GM19240 (cell line): ENCODE measurements around the gene PILRA.
"Not testable (repeated sequence)": the region's sequence is repeated elsewhere in the genome, so short reads cannot be mapped to it uniquely, and the experiment has no call there.

Experiments
- DNase-seq: peaks from one replicate; pipeline ENCODE4 v3.0.0; 2011; ENCODE audit warnings: low spot score; ENCODE audit not compliant: insufficient read length

Gene PILRA

DNA sequence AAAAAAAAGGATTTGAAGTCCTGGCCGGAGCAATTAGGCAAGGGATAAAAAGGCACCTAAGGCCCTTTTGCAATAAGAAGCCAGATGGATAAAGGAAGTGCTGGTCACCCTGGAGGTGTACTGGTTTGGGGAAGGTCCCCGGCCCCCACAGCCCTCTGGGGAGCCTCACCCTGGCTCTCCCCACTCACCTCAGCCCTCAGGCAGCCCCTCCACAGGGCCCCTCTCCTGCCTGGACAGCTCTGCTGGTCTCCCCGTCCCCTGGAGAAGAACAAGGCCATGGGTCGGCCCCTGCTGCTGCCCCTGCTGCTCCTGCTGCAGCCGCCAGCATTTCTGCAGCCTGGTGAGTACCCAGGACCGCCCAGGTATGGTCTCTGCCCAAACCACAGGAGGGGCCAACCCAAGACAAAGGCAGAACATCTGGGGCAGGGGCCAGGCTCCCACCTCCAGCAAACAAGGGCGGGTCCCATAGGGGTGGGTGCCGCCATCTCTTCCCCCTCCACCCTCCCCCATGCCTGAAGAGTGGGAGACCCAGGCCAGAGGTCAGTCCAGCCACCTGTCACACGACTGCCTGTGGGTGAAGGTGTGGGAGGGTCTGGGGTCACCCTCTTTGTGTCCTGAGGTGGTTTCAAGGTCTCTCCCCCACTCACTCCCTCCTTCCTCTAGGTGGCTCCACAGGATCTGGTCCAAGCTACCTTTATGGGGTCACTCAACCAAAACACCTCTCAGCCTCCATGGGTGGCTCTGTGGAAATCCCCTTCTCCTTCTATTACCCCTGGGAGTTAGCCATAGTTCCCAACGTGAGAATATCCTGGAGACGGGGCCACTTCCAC is 15.0 kb upstream of the PILRA start, which contains the start of gene PILRB:
Gene PILRB (plus strand): TSS at position 91 of the 830 bp plus-strand sequence. CDS start 186 bp downstream, at position 277.
- DNase-seq: no peak

DNA sequence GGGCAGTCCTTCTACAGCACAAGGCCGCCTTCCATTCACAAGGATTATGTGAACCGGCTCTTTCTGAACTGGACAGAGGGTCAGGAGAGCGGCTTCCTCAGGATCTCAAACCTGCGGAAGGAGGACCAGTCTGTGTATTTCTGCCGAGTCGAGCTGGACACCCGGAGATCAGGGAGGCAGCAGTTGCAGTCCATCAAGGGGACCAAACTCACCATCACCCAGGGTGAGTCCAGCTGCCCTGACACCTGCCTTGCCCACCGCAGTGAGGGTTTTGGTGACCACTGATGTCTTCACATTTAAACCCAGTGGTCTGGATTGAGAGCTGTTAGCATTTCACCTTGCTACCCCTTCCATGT is 14.5 kb upstream of the PILRA start:
- no peak for DNase-seq

DNA sequence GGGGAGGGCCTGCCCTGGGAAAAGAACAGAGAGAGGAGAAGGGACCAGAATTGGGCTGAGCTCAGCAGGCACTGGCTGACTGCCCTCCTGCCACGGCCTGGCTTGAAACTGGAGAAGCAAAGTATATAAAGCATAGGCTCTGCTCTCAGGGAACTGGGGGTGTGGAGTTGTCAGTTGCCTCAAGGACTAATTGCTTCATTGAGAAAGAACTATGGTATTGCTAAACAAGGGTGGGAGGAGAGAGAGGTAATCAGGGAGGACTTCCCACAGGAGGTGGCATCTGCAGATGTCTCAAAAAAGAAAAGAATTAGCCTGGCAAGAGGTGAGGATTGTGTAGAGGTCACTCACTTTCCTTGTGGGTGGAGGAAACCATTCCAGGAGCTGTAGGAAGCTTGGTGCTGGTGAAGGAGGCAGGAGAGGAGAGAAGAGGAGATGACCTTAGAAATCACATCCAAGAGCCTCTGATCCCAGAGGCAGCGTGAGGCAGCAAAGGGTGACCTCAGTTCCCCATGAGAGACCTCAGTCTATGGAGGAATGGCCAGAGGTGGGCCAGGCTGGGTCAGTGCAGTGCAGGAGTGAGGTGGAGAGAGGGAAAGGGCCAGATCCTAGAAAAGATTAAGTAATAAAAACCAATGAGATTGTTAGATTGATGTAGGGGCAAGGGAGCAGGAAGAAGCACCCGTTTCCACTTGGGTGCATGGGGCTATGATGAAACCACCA is 13.0 kb upstream of the PILRA start:
- no peak for DNase-seq

DNA sequence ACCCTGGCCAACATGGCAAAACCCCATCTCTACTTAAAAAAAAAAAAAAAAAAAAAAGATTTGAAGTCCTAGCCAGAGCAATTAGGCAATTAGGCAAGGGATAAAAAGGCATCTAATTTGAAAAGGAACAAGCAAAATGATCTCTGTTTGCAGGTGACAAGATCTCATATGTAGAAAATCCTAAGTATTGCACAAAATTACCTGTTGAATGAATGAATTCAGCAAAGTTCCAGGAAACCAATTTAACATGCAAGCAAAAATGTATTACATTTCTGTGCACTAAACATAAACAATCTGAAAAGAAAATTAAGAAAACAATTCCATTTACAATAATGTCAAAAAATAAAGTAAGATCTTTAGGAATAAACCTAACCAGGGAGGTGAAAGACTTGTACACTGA is 10.2 kb upstream of the PILRA start:
- DNase-seq: no peak

DNA sequence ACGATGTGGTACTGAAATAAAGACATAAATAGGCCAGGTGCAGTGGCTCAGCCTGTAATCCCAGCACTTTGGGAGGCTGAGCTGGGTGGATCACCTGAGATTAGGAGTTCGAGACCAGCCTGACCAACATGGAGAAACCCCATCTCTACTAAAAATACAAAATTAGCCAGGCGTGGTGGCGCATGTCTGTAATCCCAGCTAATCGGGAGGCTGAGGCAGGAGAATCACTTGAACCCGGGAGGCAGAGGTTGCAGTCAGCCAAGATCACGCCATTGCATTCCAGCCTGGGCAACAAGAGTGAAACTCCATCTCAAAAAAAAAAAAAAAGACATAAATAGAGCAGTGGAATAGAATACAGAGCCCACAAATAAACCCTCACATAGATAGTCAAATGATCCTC is 9.5 kb upstream of the PILRA start:
- DNase-seq: not testable (repeated sequence)

DNA sequence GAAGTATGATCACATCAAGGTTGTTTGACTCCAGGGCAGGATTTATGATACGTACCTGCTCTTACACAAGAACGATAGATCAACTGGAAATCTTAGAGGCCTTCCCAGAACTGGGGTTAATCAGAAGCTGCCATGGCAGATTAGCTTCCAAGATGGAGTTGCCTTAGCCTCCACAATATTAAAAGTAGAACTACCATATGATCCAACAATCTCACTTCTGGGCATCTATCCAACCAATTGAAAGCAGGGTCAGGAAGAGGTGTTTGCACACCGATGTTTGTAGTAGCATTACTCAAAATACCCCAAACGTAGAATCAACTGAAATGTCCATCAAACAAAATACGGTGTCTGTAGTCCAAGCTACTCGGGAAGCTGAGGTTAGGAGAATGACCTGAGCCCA is 8.8 kb upstream of the PILRA start:
- DNase-seq: no peak

- not testable (repeated sequence) for DNase-seq
These were observed 7.3 kb upstream of the PILRA start for GRCh38 chr7:100365998-100366367.

DNA sequence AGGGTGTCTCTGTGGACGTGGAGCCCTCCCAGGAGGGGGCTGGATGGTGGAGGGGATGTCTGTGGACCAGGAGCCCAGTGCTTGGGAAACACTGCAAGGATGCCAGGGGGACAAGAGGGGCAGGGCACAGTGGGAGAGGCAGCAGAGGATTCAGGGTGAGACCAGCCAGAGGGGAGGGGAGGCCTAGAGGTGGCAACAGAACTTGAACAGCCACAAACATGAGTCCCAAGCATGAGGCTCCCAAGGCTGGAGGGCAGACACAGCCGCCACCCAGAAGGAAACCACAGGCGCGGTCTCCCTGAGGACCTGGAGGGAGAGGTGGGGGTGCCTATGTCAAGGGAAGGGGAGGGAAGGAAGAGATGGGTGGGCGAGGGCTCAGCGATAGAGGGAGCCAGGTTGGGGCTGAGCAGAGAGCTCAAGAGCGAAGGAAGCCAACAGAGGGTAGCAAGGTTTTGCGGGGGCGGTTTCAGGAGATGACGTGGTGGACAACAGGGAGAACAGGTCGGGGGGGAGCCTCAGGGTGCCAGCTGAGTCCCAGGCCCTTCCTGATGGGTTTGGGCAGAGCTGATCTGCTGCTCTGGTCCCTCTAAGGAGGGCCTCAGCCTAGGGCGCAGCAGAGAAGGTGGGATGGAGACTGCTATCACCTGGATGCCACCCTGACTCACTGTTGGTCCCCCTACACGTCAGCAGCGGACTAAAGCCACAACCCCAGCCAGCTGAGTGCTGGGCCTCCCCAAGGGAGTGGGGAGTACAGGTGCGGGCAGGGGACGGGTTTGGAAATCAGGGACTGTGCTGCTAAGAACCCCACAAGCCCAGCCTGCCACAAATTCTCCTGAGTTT is 6.7 kb upstream of the PILRA start:
- DNase-seq: no peak

GRCh38 chr7:100367251-100367620 is 6.1 kb upstream of the PILRA start:
- DNase-seq: no peak

DNA sequence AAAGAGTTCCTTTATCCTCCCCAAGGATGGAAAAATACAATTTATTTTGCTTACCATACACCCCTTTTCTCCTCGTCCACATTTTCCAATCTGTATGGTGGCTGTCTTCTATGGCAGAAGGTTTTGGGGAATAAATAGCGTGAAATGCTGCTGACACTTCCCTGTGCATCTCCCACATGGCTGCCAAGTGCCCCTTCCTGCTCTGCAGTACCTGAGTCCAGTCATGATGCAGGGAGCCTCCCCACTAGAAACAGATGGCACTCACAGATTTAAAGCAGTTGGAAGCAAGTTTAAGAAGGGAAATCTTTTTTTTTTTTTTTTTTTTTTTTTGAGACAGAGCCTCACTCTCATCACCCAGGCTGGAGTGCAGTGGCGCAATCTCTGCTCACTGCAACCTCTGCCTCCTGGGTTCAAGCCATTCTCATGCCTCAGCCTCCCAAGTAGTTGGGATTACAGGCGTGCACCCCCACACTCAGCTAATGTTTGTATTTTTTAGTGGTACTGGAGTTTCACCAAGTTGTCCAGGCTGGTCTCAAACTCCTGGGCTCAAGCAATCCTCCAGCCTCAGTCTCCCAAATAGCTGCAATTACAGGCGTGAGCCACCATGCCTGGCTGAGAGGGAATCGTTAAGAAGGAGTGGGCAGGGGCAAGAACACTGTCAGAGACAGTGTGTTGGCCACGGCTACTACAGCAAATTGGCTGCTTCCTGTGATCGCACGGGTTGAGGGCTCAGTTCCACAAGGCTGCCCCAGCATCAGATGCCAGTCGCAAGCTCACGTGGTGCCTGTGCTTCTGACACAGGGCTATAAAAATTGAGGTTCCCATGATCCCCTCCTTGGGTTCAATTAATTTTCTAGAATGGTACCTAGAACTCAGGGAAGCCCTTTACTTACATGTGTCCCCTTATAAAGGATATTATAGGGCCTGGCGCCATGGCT is 5.3 kb upstream of the PILRA start:
- no peak for DNase-seq

GRCh38 chr7:100369105-100369504 is 4.2 kb upstream of the PILRA start:
- DNase-seq: peak; percentile 48

DNA sequence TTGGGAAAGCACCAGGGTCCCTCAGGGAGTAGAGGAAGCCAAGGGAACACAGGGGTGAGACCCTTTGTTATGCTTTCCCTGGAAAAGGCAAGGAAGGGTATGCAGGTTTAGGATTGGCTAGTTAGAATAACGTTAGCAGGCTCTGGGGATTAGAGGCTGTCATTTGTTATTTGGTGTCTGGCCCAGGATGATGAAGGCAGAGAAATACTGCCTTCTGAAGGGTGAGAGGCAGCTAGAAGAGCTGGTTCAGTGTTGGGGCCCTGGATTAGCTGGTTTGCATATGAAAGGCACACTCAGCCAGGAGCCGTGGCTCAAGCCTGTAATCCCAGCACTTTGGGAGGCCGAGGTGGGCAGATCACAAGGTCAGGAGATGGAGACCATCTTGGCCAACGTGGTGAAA is 3.0 kb upstream of the PILRA start:
- no peak for DNase-seq

- DNase-seq: no peak
These were observed 2.5 kb upstream of the PILRA start for GRCh38 chr7:100370746-100371145.

DNA sequence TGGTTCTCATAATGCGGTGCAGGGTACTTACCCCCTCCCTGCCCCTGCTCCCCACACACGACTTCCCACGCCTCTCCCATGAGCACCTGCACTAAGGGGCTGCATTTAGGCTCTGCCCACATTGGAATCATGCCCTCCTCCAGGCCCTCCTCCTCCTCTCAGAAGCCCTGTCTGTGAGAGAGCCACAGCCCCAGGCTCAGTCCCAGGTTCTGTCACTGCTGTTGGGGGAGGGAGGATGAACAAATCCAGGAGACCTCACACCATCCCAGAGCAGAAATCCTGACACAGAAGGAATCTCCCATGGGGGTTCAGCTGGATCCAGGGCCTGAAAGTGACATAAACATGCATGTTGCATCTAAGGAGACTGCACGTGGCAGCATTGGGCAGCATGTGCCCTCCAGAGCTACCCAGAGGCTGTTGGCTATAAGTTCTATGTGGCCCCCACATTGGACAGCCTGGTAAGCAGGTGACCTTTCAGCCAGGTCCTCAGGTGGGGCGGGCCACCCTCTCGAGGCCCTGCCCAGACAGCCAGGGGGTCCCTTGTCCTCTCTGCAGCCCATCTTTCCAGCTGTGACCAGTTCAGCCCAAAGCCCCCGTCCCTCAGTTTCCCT is 1.6 kb upstream of the PILRA start:
- no peak for DNase-seq

- no peak for DNase-seq
These were observed 1.0 kb upstream of the PILRA start for GRCh38 chr7:100372256-100372655.

DNA sequence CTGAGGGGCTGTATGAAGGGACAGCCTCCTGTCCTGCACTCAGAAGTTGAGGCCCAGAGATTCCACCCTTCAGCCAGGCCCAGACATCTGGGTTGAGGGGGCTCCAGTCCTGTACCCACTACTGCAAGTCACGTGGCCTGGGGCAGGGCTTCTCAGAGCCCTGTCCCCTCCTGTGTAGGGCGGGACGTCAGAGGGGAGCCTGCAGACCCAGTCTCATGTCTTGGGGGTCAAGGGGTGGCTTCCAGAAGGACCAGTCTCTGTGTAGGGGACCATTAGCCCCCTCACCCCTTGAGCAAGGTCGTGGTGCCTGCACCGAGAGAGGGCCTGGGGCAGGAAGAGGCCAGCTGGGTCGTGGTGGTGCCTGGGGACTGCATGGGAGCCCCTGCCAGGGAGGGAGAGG is 593 bp upstream of the PILRA start:
- no peak for DNase-seq

GRCh38 chr7:100373870-100374598 is 747 bp downstream of the PILRA start:
- DNase-seq: not testable (repeated sequence)

DNA sequence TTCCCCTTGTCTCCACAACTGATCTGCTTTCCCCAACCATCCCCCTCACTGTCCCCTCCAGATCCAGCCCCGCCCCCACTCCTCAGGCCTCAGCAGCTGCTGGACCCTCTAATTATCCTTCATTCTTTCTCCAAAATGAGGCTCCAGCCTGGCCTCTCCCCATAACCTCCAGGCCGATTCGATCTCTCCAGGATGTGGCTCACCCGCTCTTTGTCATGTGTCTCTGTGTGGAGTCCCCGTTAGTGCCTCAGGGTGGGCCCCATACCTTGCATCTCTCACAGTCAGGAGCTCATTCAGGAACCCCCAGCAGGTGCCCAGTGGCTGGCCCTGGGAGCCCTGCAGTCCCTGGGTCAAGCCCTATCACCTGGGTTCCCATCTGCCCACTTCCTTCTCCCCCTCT is 1.3 kb downstream of the PILRA start:
- DNase-seq: no peak

DNA sequence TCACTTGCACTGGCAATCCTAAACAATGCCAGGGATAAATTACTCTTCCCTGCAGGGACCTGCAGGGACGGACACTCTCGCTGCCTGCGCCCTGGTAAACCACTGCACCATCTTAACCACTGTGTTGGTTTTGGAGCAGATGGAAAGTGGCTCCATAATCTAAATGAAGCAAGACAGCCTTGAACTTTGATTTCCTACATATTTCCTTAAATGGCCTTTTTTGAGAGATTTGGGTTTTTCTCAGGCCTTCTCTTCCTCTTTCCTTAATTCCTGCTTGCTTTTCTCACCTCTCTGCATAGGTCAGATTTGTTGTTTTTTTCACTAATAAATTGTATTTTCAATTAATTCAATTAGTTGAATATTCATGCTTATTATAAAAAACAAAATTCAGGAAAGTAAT is 2.8 kb downstream of the PILRA start:
- no peak for DNase-seq
